AG20443 (cell line): Measurements from ENCODE around the gene DTNBP1.

Experiments
- DNase-seq: peaks from one replicate; pipeline ENCODE4 v3.0.0; 2012; ENCODE audit warnings: low spot score, mixed read lengths

The DTNBP1 gene

GRCh38 chr6:15588971-15589634 lies 73.7 kb downstream of the DTNBP1 start:
- DNase-seq = peak; percentile 60

DNA sequence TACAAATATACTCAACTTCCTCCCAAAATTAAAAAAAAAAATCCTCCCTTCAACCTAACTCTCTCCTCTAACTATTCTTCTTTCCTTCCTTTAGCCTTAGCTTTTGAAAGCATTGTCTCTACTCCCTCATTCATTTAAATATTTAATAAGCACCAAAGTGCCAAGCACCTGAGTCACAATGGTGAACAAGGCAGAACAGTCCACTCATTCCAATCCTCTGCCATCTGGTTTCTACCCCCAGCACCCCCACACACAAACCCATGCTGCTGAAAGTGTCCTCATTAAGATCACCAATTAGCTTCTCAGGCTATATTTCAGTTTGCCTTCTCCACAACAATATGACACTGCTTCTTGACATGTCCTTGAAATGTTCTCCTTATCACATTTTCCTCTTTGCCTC lies 76.3 kb downstream of the DTNBP1 start:
- DNase-seq = peak; percentile 15

GRCh38 chr6:15585760-15586214 lies 77.0 kb downstream of the DTNBP1 start:
- DNase-seq = no peak

DNA sequence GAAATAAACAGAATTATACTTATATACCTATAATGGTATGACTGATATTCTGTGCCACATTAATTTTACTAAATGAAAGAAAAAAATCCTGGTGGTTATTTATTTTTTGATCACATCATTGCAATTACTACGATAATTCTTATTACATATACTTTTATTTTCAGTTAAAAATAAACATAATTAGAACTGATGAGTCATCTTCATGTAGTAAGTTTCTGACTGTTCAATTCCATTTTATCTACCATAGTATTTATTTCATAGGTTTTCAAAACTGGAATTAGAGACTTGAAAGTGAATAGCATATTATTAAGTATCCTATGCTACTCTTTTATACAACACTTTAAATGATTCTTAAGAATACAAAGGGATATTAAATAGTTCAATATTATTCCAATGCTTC lies 80.3 kb downstream of the DTNBP1 start:
- DNase-seq = no peak

DNA sequence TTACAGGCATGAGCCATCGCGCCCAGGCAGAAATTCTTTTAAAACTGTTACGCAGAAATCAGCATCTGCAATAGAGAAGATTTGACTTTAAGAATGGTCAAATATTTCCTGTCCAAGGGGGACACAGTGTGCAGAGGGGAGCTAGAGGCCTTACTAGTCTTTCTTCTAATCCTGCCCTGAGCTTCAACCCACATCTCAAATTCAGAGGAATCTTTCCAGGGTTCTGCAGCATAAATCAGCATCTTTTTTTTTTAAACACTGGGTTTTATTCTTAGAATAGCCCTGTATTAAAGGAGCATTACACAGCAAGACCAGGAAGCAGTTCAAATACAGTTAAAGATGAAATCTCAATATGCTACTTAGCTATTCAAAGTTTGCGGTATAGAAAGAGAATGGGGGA lies 81.1 kb downstream of the DTNBP1 start:
- no peak for DNase-seq

- no peak for DNase-seq
Measured at GRCh38 chr6:15580326-15580725, 82.5 kb downstream of the DTNBP1 start.

- no peak for DNase-seq
Measured at GRCh38 chr6:15578716-15579391, 84.0 kb downstream of the DTNBP1 start.

GRCh38 chr6:15577550-15578171 lies 85.2 kb downstream of the DTNBP1 start:
- DNase-seq = no peak

- DNase-seq = no peak
Measured at GRCh38 chr6:15577106-15577505, 85.7 kb downstream of the DTNBP1 start.

GRCh38 chr6:15575357-15576033 lies 87.3 kb downstream of the DTNBP1 start:
- no peak for DNase-seq

DNA sequence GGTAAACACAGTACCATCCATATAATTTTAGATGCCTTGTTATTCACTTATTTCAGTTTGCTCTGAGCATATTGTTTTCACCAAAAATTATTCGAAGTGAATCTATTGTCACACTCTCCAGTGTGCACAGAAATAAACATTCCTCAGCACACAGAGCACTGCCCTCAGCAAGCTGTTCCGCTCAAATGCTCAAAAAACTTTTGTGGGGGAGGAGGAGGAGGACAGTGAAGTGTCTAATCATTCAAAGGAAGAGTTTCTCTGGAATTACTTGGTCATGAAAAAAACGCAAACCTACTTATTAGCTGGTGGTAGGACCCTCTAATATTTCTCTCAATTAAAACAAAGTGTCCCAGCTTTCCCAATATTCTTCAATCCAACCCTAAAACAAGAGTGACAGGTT lies 88.3 kb downstream of the DTNBP1 start:
- no peak for DNase-seq

DNA sequence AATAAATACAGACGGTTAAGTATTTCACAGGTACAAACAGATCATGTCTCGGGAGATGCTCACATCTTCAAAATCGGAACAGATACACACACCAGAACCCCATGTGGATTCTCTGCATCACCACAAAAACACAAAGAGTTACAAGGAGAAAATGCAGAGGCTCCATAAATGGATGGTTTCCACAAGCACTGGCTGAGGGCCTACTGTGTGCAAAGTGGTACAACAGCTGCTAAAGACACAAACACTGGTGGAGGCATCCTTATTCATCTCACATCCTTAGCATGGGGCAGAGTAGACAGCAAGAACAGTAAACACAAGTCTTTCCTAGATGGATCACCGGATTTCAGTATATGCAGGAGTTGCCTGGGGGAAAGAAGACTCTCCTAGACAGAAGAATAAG lies 88.8 kb downstream of the DTNBP1 start:
- no peak for DNase-seq

DNA sequence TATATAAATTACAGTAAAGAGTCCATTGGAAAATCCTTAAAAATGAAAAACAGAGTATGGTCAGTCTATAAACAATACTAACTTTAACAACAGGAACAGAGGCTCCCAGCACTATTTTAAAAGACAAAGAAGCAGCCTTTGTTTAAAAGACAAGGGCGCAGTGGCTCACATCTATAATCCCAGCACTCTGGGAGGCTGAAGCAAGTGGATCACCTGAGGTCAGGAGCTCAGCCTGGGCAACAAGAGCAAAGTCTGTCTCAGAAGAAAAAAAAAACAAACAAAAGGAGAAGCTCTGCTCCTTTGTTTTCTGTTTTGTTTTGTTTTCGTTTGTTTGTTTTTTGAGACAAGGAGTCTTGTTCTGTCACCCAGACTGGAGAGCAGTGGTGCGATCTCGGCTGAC lies 89.4 kb downstream of the DTNBP1 start:
- no peak for DNase-seq

DNA sequence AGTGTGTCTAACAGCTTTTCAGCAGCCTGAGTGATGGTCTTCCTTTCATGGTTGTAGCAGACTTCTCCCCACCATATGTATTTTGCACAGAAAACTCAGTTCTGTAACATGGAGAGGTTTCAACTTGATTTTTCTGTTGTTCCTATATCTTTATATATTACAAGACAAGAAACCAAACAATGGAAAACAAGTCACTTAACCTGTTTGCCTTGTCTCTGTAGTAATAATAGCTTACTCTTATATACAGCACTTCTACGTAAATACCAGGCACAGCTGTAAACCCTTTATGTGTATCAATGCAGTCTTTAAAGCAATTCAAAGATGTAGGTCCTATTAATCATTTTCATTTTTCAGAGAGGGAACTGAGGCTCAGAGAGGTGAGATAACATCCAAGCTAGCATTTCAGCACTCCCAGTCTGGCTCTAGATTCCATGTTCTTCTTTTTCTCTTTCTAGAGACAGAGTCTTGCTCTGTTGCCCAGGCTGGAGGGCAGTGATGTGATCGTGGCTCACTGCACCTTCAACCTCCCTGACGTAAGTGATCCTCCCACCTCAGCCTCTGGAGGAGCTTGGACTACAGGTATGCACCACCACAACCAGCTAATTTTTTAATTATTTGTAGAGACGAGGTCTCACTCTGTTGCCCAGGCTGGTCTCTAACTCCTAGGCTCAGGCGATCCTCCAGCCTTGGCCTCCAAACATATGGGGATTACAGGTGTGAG lies 90.4 kb downstream of the DTNBP1 start:
- no peak for DNase-seq

DNA sequence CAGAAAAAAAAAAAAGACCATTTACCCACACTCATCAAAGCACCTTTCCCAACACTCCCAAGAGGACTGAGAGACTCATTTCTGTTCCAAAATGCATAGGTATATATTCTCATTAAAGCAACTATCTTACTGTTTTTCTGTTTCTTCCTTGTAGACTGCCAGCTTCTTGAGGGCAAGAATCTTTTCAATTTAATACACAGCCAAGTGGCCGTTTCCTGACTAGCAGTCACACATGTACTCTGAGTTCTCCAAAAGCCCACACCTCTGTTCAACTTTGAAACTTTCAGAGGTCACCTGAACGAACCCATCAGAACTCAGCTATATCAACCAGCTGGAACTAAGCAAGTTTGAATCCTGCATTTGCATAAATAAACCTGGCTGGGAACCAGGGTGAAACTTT lies 92.7 kb downstream of the DTNBP1 start:
- no peak for DNase-seq

- DNase-seq = no peak
Measured at GRCh38 chr6:15569035-15569995, 93.5 kb downstream of the DTNBP1 start.

- DNase-seq = no peak
Measured at GRCh38 chr6:15562977-15563376, 99.9 kb downstream of the DTNBP1 start.

GRCh38 chr6:15561447-15562199 lies 101.2 kb downstream of the DTNBP1 start:
- no peak for DNase-seq

GRCh38 chr6:15560713-15561112 lies 102.1 kb downstream of the DTNBP1 start:
- no peak for DNase-seq

- DNase-seq = no peak
Measured at GRCh38 chr6:15557174-15557573, 105.7 kb downstream of the DTNBP1 start.
